ENCODE results near the gene PPARA. TPM values are rescaled to one million over a fixed set of nuclear protein-coding genes. Genes with fewer than 3 reads are reported as not detected.

PPARA gene
- total and polyA plus RNA-seq, 9 of the 15 experiments (the other 6 are each of a cell fraction or from before 2014, with no cell fraction given): 0.64 to 5.3 (median 3.5) TPM

GRCh38 chr22:46250783-46251125 lies 100.4 kb downstream of the PPARA start (continued):
- TF ChIP-seq ZBTB33 (CRISPR knock-in tag; IDR thresholded peaks at IDR 0.05): no peak
- TF ChIP-seq TFAP4 (CRISPR knock-in tag; IDR thresholded peaks at IDR 0.05; ENCODE audit: borderline replicate concordance): 0 out of 2 replicates have a peak, but pooled peaks have one; percentile 10
- TF ChIP-seq ZC3H11A (IDR thresholded peaks at IDR 0.05; ENCODE audit: low read depth, low read length): no peak
- no peak for TF ChIP-seq SMARCA5 (IDR thresholded peaks at IDR 0.05)
- no peak for TF ChIP-seq MCM5 (IDR thresholded peaks at IDR 0.05; ENCODE audit: low read depth)
- no peak for TF ChIP-seq ZNF184 (CRISPR knock-in tag; IDR thresholded peaks at IDR 0.05)
- TF ChIP-seq MGA (IDR thresholded peaks at IDR 0.05): 0 out of 2 replicates have a peak, but pooled peaks have one; percentile 12
- no peak for TF ChIP-seq NBN (IDR thresholded peaks at IDR 0.05; ENCODE audit: low read depth)
- no peak for TF ChIP-seq ZNF655 (CRISPR knock-in tag; IDR thresholded peaks at IDR 0.05)
- no peak for TF ChIP-seq U2AF1 (optimal IDR thresholded peaks at IDR 0.05; ENCODE audit: low read depth, low read length)
- no peak for TF ChIP-seq HDAC3 (IDR thresholded peaks at IDR 0.05; ENCODE audit: borderline replicate concordance, partially characterized antibody)
- no peak for TF ChIP-seq ZBTB7A (IDR thresholded peaks at IDR 0.05; ENCODE audit: borderline replicate concordance, control insufficient read depth, low read depth, low read length)
- TF ChIP-seq NR3C1 (CRISPR knock-in tag; IDR thresholded peaks at IDR 0.05): peak; percentile 31; the same call in 1 of the 2 replicates

Data from K562 (cell line).